ENCODE results near the gene CUL3. TPM values are rescaled to one million over a fixed set of nuclear protein-coding genes. Genes with fewer than 3 reads are reported as not detected.

CUL3 gene
- total RNA-seq, 1 experiment from 2014 or later = 104 TPM

- no peak for TF ChIP-seq TCF7L2 (IDR thresholded peaks at IDR 0.05; ENCODE audit: low read depth, low read length)
- TF ChIP-seq POLR2AphosphoS5 (IDR thresholded peaks at IDR 0.05; ENCODE audit: low read depth, low read length) = no peak
- no peak for TF ChIP-seq CTCF (IDR thresholded peaks at IDR 0.05)
- no peak for TF ChIP-seq REST (IDR thresholded peaks at IDR 0.05; ENCODE audit: insufficient read depth in 1 of 2, low read depth in 2 of 2, low read length in 1 of 2)
- no peak for TF ChIP-seq SIN3A (IDR thresholded peaks at IDR 0.05; ENCODE audit: borderline replicate concordance, insufficient read depth, low read depth, low read length)
- no peak overlapping the region for H3K4me3 ChIP-seq (ENCODE audit: low read depth in 2 of 2, low read length in 2 of 2)
- H3K4me1 ChIP-seq (ENCODE audit: control insufficient read depth, insufficient read depth, low read length) = no peaks in the 10 kb centered on the region
- no peaks in the 10 kb centered on the region for H3K36me3 ChIP-seq (ENCODE audit: control insufficient read depth, insufficient read depth, low read length)
- no TSS peak for BruUV-seq (replicated peaks)
- ChIA-PET CTCF (no interaction called here), POLR2A (no interaction called here)
- no peaks in the 10 kb centered on the region for H3K9me3 ChIP-seq (ENCODE audit: control insufficient read depth, insufficient read depth, low read depth, low read length)
- intact Hi-C loops (cut with micrococcal nuclease; ENCODE audit: unreplicated experiment) (no loop called here), in situ Hi-C loops (cut with HindIII; ENCODE audit: low pct_unique_long_range_greater_than_20kb, low sequenced_read_pairs) (no loop called here)
- H3K27ac ChIP-seq (ENCODE audit: low read length) = no peak overlapping the region
- H3K27me3 ChIP-seq (ENCODE audit: control insufficient read depth, insufficient read depth, low read length) = no peaks in the 10 kb centered on the region
- ATAC-seq = no peak
- DNase-seq (ENCODE audit: low read depth, low spot score) = no peak
Observed at GRCh38 chr2:224426656-224427055, 158.5 kb downstream of the CUL3 start.

- intact Hi-C loops (cut with micrococcal nuclease; ENCODE audit: unreplicated experiment) = no loop called here
- ATAC-seq = no peak
- no peaks in the 10 kb centered on the region for H3K4me1 ChIP-seq (ENCODE audit: control insufficient read depth, insufficient read depth, low read length)
- H3K36me3 ChIP-seq (ENCODE audit: control insufficient read depth, insufficient read depth, low read length) = no peaks in the 10 kb centered on the region
- H3K27ac ChIP-seq (ENCODE audit: low read length) = no peak overlapping the region
- in situ Hi-C loops (cut with HindIII; ENCODE audit: low pct_unique_long_range_greater_than_20kb, low sequenced_read_pairs) = no loop called here
- POLR2A ChIA-PET = no interaction called here
- TF ChIP-seq CTCF (IDR thresholded peaks at IDR 0.05) (no peak), POLR2AphosphoS5 (IDR thresholded peaks at IDR 0.05; ENCODE audit: low read depth, low read length) (no peak)
- H3K27me3 ChIP-seq (ENCODE audit: control insufficient read depth, insufficient read depth, low read length) = no peaks in the 10 kb centered on the region
- CTCF ChIA-PET = no interaction called here
- BruUV-seq (replicated peaks) = no TSS peak
- no peak for DNase-seq (ENCODE audit: low read depth, low spot score)
- no peak overlapping the region for H3K4me3 ChIP-seq (ENCODE audit: low read depth in 2 of 2, low read length in 2 of 2)
- no peaks in the 10 kb centered on the region for H3K9me3 ChIP-seq (ENCODE audit: control insufficient read depth, insufficient read depth, low read depth, low read length)
Observed at GRCh38 chr2:224421065-224421464, 164.1 kb downstream of the CUL3 start.

Other genes with a start within 250 kb of the CUL3 start
- gene FAM124B, start 183.3 kb downstream of the CUL3 start, total RNA-seq (2021; ENCODE audit: unreplicated experiment) = 0.08 TPM
- not detected for gene CCDC195, start 131.0 kb upstream of the CUL3 start, total RNA-seq (2021; ENCODE audit: unreplicated experiment)